Astrocyte of the spinal cord (primary cell): ENCODE results near the gene NRXN3.

Experiments used
- DNase-seq: peaks from one replicate; pipeline ENCODE4 v3.0.0; 2011; ENCODE audit warnings: low read depth, low spot score
- H3K4me3 ChIP-seq: 2 replicates; pipeline ENCODE4 v1.5.1; 2011; ENCODE audit warnings: low read depth, mild to moderate bottlenecking, low read length, moderate library complexity
- CTCF ChIP-seq: IDR thresholded peaks from 2 replicates; pipeline ENCODE4 v1.5.1; 2012; ENCODE audit warnings: low read depth, mild to moderate bottlenecking, low read length, inconsistent platforms
- in situ Hi-C: cut with HindIII; loops from 2 replicates; pipeline ENCODE4 v1.10.0; 2017; ENCODE audit warnings: low sequenced_read_pairs

NRXN3 gene

GRCh38 chr14:79279645-79280597 is 1109.7 kb downstream of the NRXN3 start:
- in situ Hi-C loops, result no loop called here
- H3K4me3 ChIP-seq, result peak overlapping the region; percentile 64
- no peak for DNase-seq
- no peak for TF ChIP-seq CTCF

GRCh38 chr14:79281244-79282152 is 1111.3 kb downstream of the NRXN3 start:
- in situ Hi-C loops, result no loop called here
- peak overlapping the region; percentile 20 for H3K4me3 ChIP-seq

GRCh38 chr14:79284621-79285020 is 1114.4 kb downstream of the NRXN3 start:
- no peak overlapping the region for H3K4me3 ChIP-seq
- DNase-seq, result no peak
- in situ Hi-C loops, result no loop called here
- TF ChIP-seq CTCF, result no peak

More at GRCh38 chr14:79281244-79282152, 1111.3 kb downstream of the NRXN3 start:
- peak; percentile 14 for DNase-seq
- no peak for TF ChIP-seq CTCF

- no peak for TF ChIP-seq CTCF
- no peak overlapping the region for H3K4me3 ChIP-seq
- in situ Hi-C loops, result no loop called here
- no peak for DNase-seq
Measured at GRCh38 chr14:79285263-79285662, 1115.1 kb downstream of the NRXN3 start.

GRCh38 chr14:79287976-79288375 is 1117.8 kb downstream of the NRXN3 start:
- no peak overlapping the region for H3K4me3 ChIP-seq
- no peak for TF ChIP-seq CTCF
- in situ Hi-C loops, result no loop called here
- no peak for DNase-seq

GRCh38 chr14:79293482-79294177 is 1123.5 kb downstream of the NRXN3 start:
- in situ Hi-C loops, result no loop called here
- no peak for DNase-seq
- TF ChIP-seq CTCF, result no peak
- no peak overlapping the region for H3K4me3 ChIP-seq
